GM23338 (cell line): ENCODE measurements around the gene PIGS. TPM values are rescaled to one million over a fixed set of nuclear protein-coding genes. Genes with fewer than 3 reads are reported as not detected.

Source experiments
- ATAC-seq: fragments of 200-7000 bp; cut with Tn5 transposase; 3 replicates; pipeline ENCODE4 v1.9.1; 2020
- DNase-seq: peaks from one replicate; pipeline ENCODE4 v3.0.0-alpha.2; 2015; ENCODE audit warnings: low spot score
- H2AFZ ChIP-seq: fragments of 200-600 bp; sonication (generic); 2 replicates; pipeline ENCODE4 v1.8.0; 2016; ENCODE audit warnings: antibody characterized with exemption, mild to moderate bottlenecking, moderate library complexity
- H3F3A ChIP-seq: fragments of 200-600 bp; sonication (generic); replicated peaks from 2 replicates; pipeline ENCODE4 v1.8.0; 2017; ENCODE audit warnings: antibody characterized with exemption, mixed run types, low read depth
- H3K27ac ChIP-seq: fragments of 200-600 bp; sonication (generic); 2 replicates; pipeline ENCODE4 v1.6.1; 2016; ENCODE audit warnings: low read depth
- H3K27me3 ChIP-seq: fragments of 200-600 bp; sonication (generic); 2 replicates; pipeline ENCODE4 v1.8.0; 2016; ENCODE audit warnings: mild to moderate bottlenecking, mixed run types, moderate library complexity; ENCODE audit not compliant: insufficient read depth
- H3K36me3 ChIP-seq: fragments of 200-600 bp; sonication (generic); 2 replicates; pipeline ENCODE4 v1.8.0; 2016; ENCODE audit warnings: mild to moderate bottlenecking; ENCODE audit not compliant: insufficient read depth
- H3K4me1 ChIP-seq: fragments of 200-600 bp; sonication (generic); 2 replicates; pipeline ENCODE4 v1.8.0; 2016; ENCODE audit warnings: mild to moderate bottlenecking, moderate library complexity; ENCODE audit not compliant: insufficient read depth
- H3K4me2 ChIP-seq: fragments of 200-600 bp; sonication (generic); 2 replicates; pipeline ENCODE4 v1.7.1; 2017; ENCODE audit warnings: mixed run types
- H3K4me3 ChIP-seq: fragments of 200-600 bp; sonication (generic); 2 replicates; pipeline ENCODE4 v1.6.1; 2016; ENCODE audit warnings: mixed run types
- H3K79me2 ChIP-seq: fragments of 200-600 bp; sonication (generic); replicated peaks from 2 replicates; pipeline ENCODE4 v1.8.0; 2017; ENCODE audit warnings: mild to moderate bottlenecking; ENCODE audit not compliant: insufficient read depth
- H3K9me2 ChIP-seq: fragments of 200-600 bp; sonication (generic); 2 replicates; pipeline ENCODE4 v1.8.0; 2017; ENCODE audit not compliant: insufficient read depth
- H4K20me1 ChIP-seq: fragments of 200-600 bp; sonication (generic); replicated peaks from 2 replicates; pipeline ENCODE4 v1.8.0; 2017; ENCODE audit warnings: mild to moderate bottlenecking; ENCODE audit not compliant: insufficient read depth
- H3K27ac Mint-ChIP-seq: 2 replicates; pipeline ENCODE4 v1.8.0; 2020; ENCODE audit warnings: inconsistent platforms, mild to moderate bottlenecking, moderate library complexity, mixed read lengths
- H3K27me3 Mint-ChIP-seq: 3 replicates; pipeline ENCODE4 v1.8.0; 2022; ENCODE audit warnings: low read depth, mild to moderate bottlenecking, moderate library complexity, mixed read lengths, inconsistent platforms; ENCODE audit not compliant: insufficient read depth, poor library complexity
- H3K36me3 Mint-ChIP-seq: 3 replicates; pipeline ENCODE4 v1.8.0; 2021; ENCODE audit warnings: low read depth, mild to moderate bottlenecking, inconsistent platforms, moderate library complexity, mixed read lengths
- H3K4me1 Mint-ChIP-seq: 3 replicates; pipeline ENCODE4 v1.8.0; 2020; ENCODE audit warnings: mild to moderate bottlenecking, inconsistent platforms, mixed read lengths
- H3K4me3 Mint-ChIP-seq: 3 replicates; pipeline ENCODE4 v1.8.0; 2021; ENCODE audit warnings: moderate library complexity, mild to moderate bottlenecking, inconsistent platforms, mixed read lengths
- H3K9me3 Mint-ChIP-seq: 3 replicates; pipeline ENCODE4 v1.8.0; 2020; ENCODE audit warnings: moderate library complexity, mild to moderate bottlenecking, inconsistent platforms, mixed read lengths
- CREB1 ChIP-seq: fragments of 250-450 bp; sonication (Bioruptor Pico); IDR thresholded peaks from 2 replicates; pipeline ENCODE4 v1.5.0; 2020; ENCODE audit warnings: low read depth, mild to moderate bottlenecking, moderate library complexity
- CTCF ChIP-seq, 2 experiments: fragments of 200-600 bp in 1 of 2; sonication (generic) in 1 of 2; conservative IDR thresholded peaks; 2 replicates each; pipeline versions ENCODE4 v1.5.1 to v1.6.1; 2016 to 2017; ENCODE audit warnings: antibody characterized with exemption in 2 of 2, low read depth in 2 of 2, mild to moderate bottlenecking in 2 of 2, moderate library complexity in 1 of 2
- ETS1 ChIP-seq: IDR thresholded peaks from 2 replicates; pipeline ENCODE4 v1.6.1; 2016; ENCODE audit warnings: antibody characterized with exemption
- EZH2 ChIP-seq: fragments of 200-600 bp; sonication (generic); IDR thresholded peaks from one replicate; pipeline ENCODE4 v1.8.0; 2017; ENCODE audit warnings: antibody characterized with exemption, mild to moderate bottlenecking, low read depth; ENCODE audit not compliant: unreplicated experiment
- NANOG ChIP-seq: IDR thresholded peaks from 2 replicates; pipeline ENCODE4 v1.6.1; 2016; ENCODE audit warnings: antibody characterized with exemption, borderline replicate concordance
- POLR2AphosphoS5 ChIP-seq: IDR thresholded peaks from 2 replicates; pipeline ENCODE4 v1.6.1; 2016; ENCODE audit warnings: antibody characterized with exemption, low read depth
- STAT1 ChIP-seq: IDR thresholded peaks from one replicate; pipeline ENCODE4 v1.6.1; 2016; ENCODE audit warnings: antibody characterized with exemption; ENCODE audit not compliant: unreplicated experiment
- ZNF331 ChIP-seq: fragments of 250-450 bp; sonication (Bioruptor Pico); IDR thresholded peaks from 2 replicates; pipeline ENCODE4 v1.5.0; 2020; ENCODE audit warnings: low read depth, mild to moderate bottlenecking, moderate library complexity
- ZNF462 ChIP-seq: fragments of 250-450 bp; sonication (Bioruptor Pico); IDR thresholded peaks from 2 replicates; pipeline ENCODE4 v1.5.0; 2020; ENCODE audit warnings: mild to moderate bottlenecking, moderate library complexity
- polyA plus RNA-seq: library from polyadenylated mRNA; unstranded; fragments of >200 nt; fragmentation: Nextera tagmentation; extraction: Ambion mirVana; gene quantifications from 2 replicates; pipeline ENCODE4 v1.2.1, GENCODE V29; 2016
- total RNA-seq: library from RNA; depleted of rRNA; stranded (reverse); fragments of >200 nt; shearing (Covaris generic); gene quantifications from 2 replicates; pipeline ENCODE4 v1.2.3, GENCODE V29; 2014

PIGS gene
- total and polyA plus RNA-seq, 2 experiments from 2014 or later, result 16.4 to 53.2 TPM

- no peak for ATAC-seq
- Mint-ChIP-seq H3K27me3 (peaks cover 11% of the 10 kb centered on the region), H3K9me3 (peaks cover 6% of the 10 kb centered on the region), H3K27ac (no peak overlapping the region), H3K4me3 (no peak overlapping the region), H3K36me3 (no peaks in the 10 kb centered on the region), H3K4me1 (peaks cover 15% of the 10 kb centered on the region)
- Histone ChIP-seq H4K20me1 (no peaks in the 10 kb centered on the region), H3K36me3 (no peaks in the 10 kb centered on the region), H3K4me2 (no peak overlapping the region), H3K9me2 (no peaks in the 10 kb centered on the region), H3K27ac (no peak overlapping the region), H3K27me3 (0 out of 2 replicates have a peak, but pooled peaks cover 6% of the 10 kb centered on the region), H2AFZ (no peak overlapping the region), H3K4me1 (peaks cover 15% of the 10 kb centered on the region; the same call in 1 of the 2 replicates), H3K4me3 (no peak overlapping the region), H3K79me2 (no peaks in the 10 kb centered on the region), H3F3A (no peaks in the 10 kb centered on the region)
- TF ChIP-seq STAT1 (no peak), CTCF (conservative IDR thresholded peaks at IDR 0.05; ENCODE audit: low read depth in 2 of 2) (peak in 1 of 2 experiments; percentile 20; a peak in 1 of 4 replicates)
- DNase-seq, result no peak
Observed at GRCh38 chr17:28511858-28512461, 59.4 kb downstream of the PIGS start.

GRCh38 chr17:28509789-28510188 is 61.5 kb downstream of the PIGS start:
- Mint-ChIP-seq H3K36me3 (no peaks in the 10 kb centered on the region), H3K27me3 (peaks cover 11% of the 10 kb centered on the region), H3K4me1 (peaks cover 18% of the 10 kb centered on the region), H3K9me3 (no peaks in the 10 kb centered on the region), H3K27ac (no peak overlapping the region), H3K4me3 (no peak overlapping the region)
- Histone ChIP-seq H3K9me2 (no peaks in the 10 kb centered on the region), H3K27me3 (0 out of 2 replicates have a peak, but pooled peaks cover 6% of the 10 kb centered on the region), H3K27ac (no peak overlapping the region), H3K4me3 (no peak overlapping the region), H2AFZ (no peak overlapping the region), H3K4me2 (no peak overlapping the region), H3F3A (no peaks in the 10 kb centered on the region), H3K36me3 (no peaks in the 10 kb centered on the region), H3K79me2 (no peaks in the 10 kb centered on the region), H3K4me1 (peaks cover 15% of the 10 kb centered on the region; the same call in 1 of the 2 replicates), H4K20me1 (no peaks in the 10 kb centered on the region)
- DNase-seq, result no peak
- ATAC-seq, result no peak
- no peak for TF ChIP-seq ETS1
- no peak for TF ChIP-seq CREB1 (CRISPR knock-in tag)
- TF ChIP-seq POLR2AphosphoS5, result no peak
- no peak for TF ChIP-seq ZNF462 (CRISPR knock-in tag)
- TF ChIP-seq ZNF331 (CRISPR knock-in tag), result no peak
- TF ChIP-seq NANOG, result no peak
- no peak for TF ChIP-seq STAT1
- no peak for TF ChIP-seq EZH2
